COLO668 (cell line): ENCODE measurements around the gene DMRT1.

ENCODE experiments used
- DNase-seq: peaks from one replicate; lab custom pipeline; 2025; ENCODE audit not compliant: unreplicated experiment; lab: John Stamatoyannopoulos, UW

DMRT1 gene

DNA sequence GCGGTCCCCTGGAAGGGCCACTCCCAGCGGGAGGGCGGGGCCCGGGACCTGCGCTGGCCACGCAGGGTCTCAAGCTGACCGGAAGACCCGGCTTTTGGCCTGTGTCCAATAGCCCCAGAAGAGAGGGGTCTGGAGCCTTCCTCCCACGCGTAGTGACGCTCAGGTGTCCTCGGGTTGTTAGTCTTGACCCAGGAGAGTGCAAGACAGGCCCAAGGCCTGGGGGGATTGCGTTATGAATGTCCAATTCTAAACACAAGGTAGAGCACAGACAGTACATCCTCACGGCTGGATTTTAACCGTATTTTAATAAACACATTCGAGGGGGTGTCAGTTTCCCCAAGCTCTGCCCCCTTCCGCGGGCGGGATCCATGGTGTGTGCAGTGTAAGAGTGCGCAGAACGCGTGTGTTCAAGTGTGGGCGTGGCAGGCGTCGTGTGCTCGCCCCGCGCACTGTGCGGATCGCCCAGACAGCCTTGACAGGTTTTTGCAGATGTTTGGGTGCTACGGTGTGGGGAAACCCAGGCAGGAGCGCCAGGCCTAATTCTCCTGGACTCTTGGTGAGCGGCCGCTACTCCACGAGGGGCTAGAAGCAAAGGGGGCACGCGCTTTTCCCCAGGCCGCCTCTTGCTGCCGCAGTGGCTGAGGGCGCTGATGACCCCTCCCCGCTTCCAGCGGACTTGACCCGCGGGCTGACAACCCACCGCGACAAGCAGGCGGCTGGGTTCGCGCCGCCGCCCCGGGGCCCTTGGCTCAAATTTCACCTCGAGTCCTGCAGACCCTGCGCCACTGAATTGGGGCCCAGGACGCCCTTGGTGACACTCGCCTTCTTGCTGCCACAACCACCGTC lies 128.9 kb downstream of the DMRT1 start:
- no peak for DNase-seq

DNA sequence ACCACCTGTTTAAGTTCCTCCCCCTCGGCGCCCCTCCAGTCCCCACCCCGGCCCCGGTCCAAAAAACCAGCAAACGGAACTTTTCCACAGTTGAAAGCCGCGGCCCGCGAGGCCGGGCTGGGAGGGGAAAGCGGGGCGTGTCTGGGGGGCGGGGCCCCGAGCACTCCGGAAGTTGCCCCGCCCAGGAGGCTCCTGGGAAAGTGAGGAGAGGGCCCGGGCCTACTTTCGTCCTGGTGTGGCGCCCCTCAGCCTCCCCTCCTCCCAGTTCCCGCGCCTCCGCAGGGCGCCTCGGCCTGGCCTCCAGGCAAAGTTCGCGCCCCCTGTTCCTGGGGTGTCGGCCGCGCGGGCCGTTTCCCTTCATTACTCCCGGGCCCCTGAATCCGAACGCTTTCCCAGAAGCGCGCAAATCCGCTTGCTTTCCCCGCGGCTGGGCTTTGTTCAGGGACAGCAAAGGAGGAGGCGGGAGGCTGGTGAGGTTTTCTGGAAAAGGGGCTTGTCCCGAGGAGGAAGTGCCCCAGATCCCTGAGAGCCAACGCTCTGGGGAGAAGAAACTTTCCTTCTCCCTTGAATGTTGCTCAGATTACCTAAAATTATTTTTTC lies 130.5 kb downstream of the DMRT1 start:
- peak; percentile 62 for DNase-seq

DNA sequence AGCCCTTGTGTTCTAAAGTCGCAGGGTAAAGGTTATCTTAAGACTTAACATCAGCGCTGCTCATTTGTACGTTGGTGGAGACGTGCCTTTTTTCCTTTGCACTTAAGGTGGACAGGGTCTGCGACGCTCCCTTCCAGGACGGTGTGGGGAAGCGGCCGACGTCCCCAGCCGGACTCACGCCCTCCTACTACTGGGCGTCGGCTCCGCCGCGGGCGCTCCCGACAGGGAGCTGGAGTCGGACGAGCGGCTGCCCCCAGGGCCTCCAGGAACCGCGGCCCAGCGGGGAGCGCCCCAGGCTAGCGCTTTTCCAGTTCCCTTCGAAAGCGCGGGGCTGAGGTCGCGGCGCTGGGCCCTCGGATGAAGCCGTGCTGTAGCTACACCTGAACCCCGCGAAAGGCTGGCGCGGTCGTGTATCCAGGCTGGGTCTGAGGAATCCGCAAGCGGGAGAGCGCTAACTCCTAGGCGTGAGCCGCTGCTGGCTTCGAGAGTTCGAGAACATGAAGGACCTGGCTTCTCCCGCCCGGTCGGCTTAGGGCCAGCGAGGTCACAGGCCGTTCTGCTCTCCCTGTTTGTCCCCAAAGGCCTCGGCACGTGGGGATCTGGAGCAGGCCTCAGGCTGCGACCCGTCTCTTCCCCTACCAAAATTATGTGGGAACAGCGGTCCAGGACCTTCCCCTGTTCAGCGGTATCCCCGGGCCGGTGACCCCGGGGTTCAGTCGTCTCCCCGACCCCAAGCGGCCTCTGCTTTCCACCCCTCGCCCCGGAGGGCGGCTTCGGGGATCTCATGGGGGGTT lies 131.2 kb downstream of the DMRT1 start:
- no peak for DNase-seq

GRCh38 chr9:973295-973834 lies 131.9 kb downstream of the DMRT1 start:
- no peak for DNase-seq

DNA sequence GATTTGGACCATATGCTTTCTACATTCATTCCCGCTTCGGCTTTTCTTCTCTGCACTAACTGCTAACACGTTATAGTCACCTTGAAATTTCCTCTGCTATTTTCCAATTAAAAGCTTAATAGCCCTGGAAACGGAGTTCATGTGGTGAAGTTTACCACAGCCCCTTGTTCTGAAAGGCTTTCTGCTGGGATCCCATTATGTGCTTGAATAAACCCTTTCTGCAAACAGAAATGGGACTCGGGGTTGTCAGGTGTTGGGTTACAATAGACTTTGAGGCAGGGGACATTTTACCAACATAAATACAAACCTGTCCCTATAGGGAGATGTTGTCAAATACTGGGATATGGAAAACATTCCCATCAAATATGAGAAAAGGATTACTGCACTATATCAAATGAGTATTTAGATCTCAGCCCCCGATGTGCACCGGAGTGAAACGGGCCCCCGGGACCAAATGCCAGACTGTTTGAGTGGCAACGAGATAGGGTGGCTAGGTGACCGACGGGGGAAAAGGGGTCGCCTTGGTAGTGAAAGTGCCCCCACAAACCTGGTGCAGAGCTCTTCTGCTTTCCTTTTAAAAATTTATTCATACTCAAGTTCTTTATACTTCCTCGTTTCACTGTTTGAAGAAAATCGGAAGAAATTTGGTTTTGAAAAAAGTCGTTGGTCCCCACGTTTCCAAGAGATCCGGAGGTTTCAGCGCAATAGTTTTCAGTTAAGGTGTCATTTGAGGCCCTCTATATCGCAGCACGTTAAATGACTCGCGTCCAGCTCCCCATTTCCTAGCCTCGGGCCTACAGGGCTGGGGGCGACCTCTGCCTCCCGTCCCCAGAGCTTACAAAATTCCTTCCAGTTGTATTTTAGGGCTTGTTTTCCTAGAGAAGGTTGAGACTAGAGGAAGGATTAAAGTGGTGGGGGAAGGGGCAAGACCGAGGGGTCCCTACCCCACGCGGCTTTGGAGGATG lies 132.8 kb downstream of the DMRT1 start:
- no peak for DNase-seq

DNA sequence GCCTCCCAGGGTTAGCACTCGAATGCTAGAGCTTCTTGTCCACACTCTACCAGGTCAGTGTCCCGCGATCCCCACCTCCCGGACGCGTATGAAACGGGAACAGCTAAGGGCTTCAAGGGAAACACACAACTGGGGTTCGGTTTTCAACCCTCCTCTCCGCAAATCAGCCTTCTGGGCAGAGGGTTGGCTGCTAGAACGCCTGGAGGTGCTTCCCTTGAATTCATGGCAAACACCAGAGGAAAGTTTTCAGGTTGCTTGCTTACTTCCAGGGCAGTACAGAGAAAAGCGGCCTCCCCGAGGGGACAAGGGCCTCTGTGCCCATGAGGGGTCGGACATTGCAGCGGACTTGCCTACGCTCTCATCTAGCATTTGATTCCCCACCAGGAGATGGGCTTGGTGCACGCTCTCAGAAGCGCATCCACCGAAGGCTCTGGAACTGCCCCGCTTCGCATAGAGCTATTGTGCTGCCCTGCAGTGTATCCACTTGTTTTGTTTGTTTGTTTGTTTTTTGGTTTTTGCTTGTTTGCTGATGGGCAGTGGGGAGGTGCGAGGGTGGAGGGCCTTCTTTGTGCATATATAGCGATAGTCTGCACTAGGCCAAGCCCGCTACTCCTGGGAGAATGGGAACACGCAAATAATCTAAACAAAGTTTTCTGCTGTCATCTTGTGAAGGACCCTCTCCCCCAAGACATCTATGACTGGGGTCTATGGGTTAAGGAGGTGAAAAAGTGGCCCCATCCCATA lies 133.7 kb downstream of the DMRT1 start:
- no peak for DNase-seq

- DNase-seq: no peak
Measured at GRCh38 chr9:975740-976257, 134.3 kb downstream of the DMRT1 start.

GRCh38 chr9:976258-976942 lies 134.9 kb downstream of the DMRT1 start, which contains the start of gene DMRT3:
Gene DMRT3, plus strand, starts transcription at chr9:976655. Its CDS starts 347 bp downstream, at chr9:977002.
- peak; percentile 69 for DNase-seq

GRCh38 chr9:976943-977837 lies 135.7 kb downstream of the DMRT1 start:
- DNase-seq: peak; percentile 73

GRCh38 chr9:977838-978830 lies 136.6 kb downstream of the DMRT1 start:
- DNase-seq: no peak

DNA sequence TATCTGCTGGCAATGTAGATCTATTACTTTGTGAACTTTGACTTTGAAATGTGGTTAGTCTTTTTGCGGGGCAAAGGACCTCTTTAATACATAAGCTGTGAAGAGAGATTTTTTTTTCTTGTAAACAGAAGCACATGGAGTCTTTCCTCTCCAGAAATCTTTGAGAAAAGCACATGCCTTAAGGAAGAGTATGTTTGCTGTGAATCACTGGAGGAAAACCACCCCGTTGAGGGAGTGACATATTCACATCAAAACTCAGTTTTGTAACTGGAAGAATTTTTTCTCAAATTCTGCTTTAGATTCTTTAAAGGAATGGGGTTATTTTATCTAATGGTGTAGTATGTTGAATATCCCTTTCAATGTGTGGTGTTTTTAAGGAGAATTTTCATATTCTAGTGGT lies 138.5 kb downstream of the DMRT1 start:
- no peak for DNase-seq

- DNase-seq: no peak
Measured at GRCh38 chr9:980640-981039, 139.1 kb downstream of the DMRT1 start.

- no peak for DNase-seq
Measured at GRCh38 chr9:981491-981898, 140.0 kb downstream of the DMRT1 start.

DNA sequence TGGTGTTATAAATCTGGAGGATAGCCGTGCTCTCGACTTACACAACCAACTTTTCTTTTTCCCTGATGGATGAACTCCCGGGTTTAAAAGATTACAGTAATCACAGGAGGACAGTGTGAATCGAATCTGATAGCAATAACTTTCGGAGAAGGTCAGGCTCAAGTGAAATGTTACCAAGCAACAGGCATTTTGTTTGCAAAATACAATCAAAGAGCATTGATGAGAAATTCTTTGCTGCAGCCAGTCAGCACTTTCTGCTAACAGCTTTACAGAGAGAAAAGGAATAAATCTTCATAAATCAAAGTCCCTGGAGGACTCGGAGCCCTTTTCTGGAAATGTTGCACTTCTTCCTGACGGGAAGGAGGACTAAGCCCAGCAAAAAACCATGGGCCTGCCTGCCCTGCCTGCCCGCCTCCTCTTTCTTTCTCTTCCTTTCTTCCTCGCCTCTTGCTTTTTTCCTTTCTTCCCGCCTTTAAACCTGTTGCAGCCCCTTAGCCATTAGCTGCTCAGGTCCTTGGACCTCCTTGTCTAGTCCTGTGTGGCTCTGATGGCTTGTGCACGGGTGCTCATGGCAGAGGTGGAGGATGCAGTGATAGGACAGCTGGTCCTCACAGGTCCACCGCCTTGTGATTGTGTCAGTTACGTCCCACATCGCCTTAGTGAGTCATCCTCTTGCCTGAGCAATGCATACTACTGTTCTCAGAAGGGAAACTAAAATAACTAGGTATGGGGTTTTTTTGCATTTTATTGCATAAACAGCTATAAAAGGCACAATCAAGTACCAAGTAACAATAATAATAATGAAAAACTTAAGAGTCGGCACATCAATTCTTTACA lies 141.1 kb downstream of the DMRT1 start:
- no peak for DNase-seq

- no peak for DNase-seq
Measured at GRCh38 chr9:994005-994404, 152.5 kb downstream of the DMRT1 start.

DNA sequence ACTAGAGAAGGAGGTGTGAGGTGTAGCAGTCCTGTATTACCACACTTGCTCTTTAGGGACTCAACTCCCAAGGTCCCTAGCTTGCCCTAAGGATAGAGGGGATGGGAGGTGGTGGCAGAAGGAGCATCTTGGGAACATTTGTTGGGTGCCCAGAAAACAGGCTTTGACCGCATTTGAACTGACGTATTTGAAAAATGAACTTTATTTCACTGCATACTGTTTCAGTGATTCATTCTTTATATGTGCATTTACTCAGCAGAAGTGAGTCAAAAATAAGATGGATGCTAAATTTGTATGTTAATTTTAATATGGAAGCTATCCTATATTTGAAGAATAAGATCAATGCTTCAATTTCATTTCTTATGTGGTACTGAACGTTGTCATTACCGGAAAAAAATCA lies 153.7 kb downstream of the DMRT1 start:
- DNase-seq: no peak
